SU-DHL-6 (cell line): ENCODE measurements around the gene FAM200A.

Experiments
- CTCF ChIP-seq: fragments of 200-600 bp; sonication (generic); IDR thresholded peaks from one replicate; pipeline ENCODE4 v1.5.1; 2017; ENCODE audit warnings: antibody characterized with exemption, mild to moderate bottlenecking, low read length, moderate library complexity; ENCODE audit not compliant: insufficient read depth, poor library complexity, severe bottlenecking
- EZH2phosphoT487 ChIP-seq: fragments of 200-600 bp; sonication (generic), shearing (Covaris generic); conservative IDR thresholded peaks from 2 replicates; pipeline ENCODE4 v1.6.1; 2018; ENCODE audit warnings: mild to moderate bottlenecking, antibody characterized with exemption, low read length, moderate library complexity, mixed read lengths

GRCh38 chr7:99558306-99559174 is 6.6 kb upstream of the FAM200A start, which contains the start of gene ZNF655:
- TF ChIP-seq CTCF, result no peak
- no peak for TF ChIP-seq EZH2phosphoT487
